CD4-positive, alpha-beta T cell treated with Interferon gamma for 1 hour (primary cell): Measurements from ENCODE around the gene SMAP1.
"Not testable (repeated sequence)": the region's sequence is repeated elsewhere in the genome, so short reads cannot be mapped to it uniquely, and the experiment has no call there.

ENCODE experiments used
- DNase-seq: peaks from one replicate; pipeline ENCODE4 v3.0.0-alpha.2; 2020

The SMAP1 gene

DNA sequence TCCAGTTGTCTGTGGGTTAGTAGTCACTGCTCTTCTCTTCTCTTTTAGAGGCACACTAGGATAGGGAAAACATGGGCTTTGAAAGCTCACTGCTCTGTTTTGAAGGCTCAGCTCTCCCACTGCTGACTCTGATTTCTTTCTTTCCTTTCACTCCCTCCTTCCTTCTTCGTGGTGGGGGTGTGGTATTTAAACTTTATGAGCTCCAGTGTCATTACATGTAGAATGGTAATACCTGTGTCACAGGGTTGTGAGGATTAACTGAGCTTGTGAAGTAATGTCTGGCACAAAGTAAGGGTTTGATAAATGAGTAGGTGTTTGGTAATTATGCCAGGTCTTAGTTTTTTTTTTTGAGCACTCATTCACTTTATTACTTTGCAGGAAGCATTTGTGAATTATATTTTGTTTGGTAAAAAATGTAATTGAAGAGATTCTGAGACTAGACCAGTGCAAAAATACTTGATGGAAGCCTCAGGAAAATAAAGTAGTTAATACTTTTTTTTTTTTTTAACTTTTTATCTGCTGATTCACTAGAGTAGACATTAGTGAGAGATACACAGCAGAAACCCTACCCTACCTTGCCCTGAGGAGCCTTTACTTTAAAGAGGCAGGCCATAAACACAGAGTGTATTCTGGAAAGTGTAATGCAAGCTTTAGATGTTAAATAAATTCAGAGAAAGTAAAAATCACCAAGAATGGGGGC is 17.3 kb downstream of the SMAP1 start:
- no peak for DNase-seq

DNA sequence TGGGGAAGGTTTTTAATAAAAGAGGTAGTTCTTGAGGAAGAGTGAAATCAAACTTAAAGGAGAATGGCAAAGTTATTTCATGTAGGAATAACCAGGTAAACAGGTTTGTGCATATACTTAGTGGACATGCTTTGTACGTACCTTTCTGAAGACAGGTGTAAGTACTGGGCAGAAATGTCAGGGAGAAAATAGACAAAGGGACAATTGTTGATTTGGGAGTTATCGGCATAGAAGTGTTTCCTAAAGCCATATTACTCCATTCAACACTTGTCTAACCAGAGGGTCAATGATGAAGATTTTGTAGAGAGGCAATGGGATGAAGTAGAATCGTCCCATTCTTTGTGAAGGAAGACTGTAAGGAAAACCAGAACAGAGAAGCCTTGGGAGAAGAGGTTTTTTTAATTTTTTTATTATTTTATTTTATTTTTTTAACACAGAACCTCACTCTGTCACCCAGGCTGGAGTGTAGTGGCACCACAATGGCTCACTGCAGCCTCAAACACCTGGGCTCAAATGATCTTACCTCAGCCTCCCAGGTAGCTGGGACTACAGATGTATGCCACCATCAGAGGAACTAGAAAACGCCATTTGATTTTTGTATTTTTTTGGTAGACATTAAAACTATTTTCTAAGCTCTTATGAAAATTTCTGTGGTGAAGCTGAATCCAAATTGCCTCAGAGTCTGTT is 18.0 kb downstream of the SMAP1 start:
- DNase-seq = no peak

DNA sequence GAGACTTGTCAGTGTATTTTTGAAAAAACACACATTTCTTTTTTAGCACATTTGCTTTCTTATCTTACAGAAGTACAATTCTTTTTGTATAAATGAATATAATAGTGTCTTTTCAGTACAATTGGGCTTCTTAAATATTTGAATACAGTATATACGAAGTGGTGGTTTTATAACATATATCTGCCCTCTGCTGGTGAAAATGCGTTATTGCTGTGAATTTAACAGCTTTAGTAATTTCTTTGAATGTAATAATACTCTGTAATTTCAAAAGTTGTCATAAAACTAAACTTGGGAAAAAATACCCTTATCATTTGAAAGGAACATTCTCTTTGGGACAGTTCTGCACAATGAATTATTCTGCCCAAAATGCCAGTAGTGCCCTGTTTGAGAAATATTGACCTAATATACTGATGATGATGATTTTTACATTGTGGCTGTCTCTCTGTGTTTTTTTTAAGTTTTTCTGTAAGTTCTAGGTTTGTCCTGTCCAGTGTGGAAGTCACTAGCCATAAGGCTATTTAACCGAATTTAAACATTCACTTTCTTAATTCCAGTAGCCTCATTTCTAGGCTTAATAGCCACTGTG is 19.0 kb downstream of the SMAP1 start:
- DNase-seq = no peak

DNA sequence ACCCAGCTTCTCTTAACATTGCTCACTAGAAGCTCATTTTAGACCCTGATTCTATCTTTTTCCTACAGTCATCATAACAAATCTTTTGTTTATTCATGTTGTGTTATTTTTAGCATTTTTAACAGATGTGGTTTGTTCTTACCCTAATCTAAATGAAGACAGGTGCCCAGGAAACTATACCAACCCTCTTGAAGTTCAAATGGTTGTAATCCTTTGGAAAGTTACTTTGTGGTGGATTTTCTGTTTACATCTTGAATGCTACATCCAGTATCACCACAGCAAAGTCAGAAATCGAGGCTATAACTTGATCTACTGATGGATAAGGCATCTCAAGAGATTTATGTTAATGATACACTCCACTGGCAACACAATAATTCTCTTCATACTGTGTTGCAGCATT is 26.2 kb downstream of the SMAP1 start:
- no peak for DNase-seq

DNA sequence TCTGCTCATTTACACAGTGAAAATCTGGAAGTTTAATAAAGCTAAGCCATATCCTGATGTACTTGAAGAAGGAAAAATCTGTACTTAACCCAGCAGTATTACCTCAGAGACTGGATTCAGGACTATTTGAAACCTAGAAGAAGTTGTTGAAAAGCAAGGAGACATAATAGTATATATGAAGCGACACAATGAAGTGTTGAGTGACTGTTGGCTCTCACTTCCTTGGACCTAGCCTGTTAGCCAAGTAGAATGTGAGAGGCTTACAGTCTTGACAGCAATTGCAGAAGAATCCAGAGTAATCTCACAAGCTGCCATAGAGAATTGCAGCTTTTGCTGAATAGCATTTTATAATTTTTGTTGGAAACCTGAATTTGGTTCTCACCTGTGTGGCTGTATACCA is 26.7 kb downstream of the SMAP1 start:
- no peak for DNase-seq

DNA sequence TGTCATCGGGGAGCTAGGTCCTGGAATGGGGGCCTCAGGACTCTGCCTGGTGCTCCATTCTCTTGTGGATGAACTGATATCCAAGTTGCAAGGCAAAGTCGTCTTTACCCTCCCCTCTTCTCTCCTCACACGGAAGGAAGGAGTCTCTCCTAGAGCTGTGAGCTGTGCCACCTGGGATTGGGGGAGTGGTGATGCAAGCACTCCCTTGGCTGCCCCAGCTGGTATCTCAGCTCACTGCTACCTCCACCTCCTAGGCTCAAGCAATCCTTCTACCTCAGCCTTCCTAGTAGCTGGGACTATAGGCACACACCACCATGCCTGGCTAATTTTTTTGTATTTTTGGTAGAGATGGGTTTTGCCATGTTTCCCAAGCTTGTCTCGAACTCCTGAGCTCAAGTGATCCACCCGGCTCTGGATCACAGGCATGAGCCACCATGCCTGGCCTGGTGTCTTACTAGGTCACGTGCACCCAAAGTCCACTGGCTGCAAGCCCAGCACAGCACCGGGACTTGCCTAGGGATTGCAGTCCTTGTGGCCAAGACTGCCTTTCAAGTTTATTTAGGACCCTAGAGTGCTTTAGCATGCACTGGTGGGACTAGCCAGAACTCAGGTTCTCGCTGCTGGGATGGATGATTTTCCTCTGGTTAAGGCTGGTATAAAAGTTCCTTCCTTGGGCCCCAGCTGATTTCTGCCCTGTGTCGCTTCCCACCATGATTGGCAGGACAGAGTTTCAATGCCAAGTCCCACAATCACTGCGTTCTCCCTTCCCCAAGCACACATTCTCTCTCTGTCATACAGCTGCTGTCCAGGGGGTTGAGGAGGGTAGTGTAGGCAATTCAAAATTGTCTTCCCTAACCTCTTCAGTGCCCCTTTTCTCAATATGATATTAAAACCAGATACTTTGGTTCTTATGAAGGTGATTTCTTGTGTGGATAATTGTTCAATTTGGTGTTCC is 33.5 kb downstream of the SMAP1 start:
- DNase-seq = no peak

DNA sequence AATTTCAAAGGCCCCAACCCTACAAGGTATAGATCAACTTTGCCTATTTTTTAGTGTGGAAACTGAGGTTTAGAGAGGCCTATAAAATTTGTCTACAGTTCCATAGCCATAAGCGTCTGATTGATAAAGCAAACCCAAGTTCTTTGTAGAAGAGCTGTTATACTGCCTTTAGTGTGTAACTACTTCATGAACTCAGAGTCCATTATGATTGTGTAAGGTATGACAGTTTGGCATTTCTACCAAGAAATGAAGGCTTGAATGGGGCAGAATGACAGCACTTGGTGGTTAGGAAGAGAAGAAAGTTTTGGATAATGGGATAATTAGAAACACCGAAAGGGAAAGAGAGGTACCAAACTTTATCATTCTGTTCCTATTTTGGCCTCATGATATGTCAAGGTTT is 38.1 kb downstream of the SMAP1 start:
- no peak for DNase-seq

DNA sequence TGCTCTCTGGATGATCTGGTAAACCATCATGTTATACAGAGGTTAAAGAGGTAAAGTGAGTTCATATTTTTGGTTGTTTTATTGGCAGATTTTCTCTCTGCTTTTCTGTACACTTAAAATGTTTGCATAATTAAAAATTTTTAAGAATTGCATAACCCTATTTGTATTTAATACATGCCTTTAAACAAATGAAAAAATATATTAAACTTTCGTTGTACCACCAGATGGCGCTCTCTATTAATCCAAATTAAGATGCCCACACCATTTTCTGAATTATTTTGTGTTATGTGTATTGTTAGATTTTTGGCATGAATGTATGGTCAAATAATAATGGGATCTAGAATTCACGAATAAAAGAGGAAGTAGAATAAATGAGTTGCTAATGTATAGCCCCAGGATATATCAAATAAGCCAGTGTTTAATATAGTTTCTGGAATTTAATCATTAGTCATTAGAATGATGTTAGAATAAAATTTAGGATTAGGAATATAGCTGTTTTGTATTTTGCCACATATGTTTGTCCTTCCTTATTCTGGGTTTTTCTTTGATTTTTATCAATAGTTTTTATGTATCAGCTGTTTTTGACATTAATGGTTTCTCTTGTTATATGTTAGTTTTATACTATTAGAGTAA is 38.9 kb downstream of the SMAP1 start:
- no peak for DNase-seq

DNA sequence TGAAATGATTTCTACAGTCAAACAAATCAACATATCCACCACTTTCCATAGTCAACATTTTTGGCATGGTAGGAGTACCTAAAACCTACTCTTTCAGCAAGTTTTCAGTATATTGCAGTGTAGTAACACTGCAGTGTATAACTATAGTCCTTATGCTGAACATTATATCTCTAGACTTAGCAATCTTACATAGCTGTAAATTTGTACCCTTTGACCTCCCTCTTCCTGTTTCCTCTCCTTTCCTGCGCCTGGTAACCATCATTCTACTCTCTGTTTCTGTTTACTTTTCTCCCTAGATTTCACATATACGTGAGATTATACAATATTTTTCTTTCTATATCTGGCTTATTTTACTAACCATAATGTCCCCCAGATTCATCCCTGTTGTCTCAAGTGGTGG is 40.2 kb downstream of the SMAP1 start:
- no peak for DNase-seq

DNA sequence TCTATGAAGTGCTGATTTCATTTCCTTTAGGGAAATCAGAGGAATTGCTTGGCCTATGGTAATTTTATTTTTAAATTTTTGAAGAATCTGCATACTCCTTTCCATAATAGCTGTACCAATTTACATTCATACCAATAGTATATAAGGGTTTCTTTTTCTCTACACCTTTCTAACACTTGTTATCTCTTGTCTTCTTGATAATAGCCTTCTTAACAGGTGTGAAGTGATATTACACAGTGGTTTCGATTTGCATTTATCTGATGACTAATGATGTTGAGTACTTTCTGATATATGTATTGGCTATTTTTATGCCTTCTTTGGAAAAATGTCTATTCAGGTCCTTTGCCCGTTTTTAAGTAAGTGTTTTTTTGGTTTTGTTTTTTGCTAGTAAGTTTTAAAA is 40.8 kb downstream of the SMAP1 start:
- DNase-seq = no peak

DNA sequence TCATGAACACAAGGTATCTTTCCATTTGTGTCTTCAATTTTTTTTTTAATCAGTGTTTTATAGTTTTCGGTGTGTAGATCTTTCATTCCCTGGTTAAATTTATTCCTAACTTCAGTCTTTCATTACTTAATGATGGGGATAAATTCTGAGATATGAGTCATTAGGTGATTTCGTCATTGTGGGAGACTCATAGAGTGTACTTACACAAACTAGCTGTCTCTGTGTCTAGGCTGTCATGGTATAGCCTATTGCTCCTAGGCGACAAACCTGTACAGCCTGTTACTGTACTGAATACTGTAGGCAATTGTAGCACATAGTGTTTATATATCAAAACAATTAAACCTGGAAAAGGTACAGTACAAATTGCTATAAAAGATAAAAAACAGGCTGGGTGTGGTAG is 42.1 kb downstream of the SMAP1 start:
- no peak for DNase-seq

DNA sequence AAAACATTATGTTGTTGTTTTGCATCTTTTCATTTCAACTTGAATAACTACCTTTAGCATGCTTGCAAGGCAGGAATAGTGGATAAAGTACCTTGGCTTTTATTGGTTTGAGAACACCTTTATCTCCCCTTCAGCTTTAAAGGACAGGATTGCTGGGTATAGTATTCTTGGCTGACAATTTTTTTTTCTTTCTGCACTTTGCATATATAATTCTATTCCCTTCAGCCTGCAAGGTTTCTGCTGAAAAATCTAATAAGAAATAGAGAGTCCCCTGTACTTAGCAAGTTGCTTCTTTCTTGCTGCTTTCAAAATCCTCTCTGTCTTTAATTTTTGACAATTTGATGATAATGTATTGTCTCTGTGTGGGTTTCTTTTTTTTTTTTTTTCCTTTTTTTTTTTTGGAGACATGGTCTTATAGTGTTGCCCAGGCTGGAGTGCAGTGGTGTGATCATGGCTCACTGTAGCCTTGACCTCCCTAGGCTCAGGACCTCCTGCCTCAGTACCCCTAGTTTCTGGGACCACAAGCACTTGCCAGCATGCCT is 47.1 kb downstream of the SMAP1 start:
- no peak for DNase-seq

DNA sequence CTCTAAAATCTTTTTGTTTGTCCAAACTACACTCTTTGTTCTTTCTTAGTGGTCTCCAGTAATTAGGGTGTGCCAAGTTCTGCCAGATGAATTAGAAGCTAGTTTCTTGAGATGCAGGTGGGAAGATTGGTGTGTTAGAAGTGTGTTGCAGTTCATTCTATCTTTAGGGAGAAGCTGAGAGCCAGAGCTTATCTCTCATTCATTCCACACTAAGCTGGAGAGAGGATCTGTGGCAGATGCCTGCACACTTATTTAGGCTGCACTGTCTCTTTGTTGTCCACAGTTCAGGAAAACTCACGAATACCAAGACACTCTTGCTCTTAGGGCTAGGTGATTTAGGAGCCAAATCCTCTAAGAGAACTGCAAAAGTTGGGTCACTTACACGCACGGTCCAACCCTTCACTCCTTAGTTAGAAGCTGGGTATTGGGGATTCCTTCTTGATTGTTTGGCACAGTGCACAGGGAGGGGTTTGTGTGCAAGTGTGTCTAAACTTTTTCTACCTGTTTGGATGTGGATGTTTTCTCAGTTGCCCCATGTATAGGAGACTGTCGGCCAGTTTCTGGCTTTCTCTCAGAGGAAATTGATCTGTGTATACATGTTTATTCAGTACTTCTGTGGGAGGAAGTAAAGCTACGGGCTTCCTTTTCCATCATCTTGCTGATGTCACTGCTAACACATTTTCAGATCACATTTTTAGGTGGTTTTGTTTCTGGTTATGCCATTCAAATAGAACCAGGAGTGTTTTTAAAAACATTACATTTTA is 49.5 kb downstream of the SMAP1 start:
- no peak for DNase-seq

DNA sequence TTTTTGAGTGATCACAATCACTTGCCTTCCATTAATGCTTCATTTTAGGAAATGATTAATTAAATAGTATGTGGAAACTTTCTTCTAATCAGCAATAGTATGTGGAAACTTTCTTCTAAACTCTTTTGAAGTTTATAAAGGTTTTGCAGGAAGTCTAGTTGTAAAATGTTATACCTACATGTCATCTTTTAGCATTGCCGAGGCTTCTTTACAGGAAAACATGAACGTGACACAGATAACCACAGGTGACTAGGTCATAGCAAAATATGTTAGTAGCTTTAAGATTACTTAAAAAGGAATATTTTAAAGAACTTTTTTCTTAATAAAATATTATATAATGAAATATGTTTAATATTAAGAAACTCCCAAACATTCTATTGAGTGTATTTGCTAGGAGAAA is 56.8 kb downstream of the SMAP1 start:
- no peak for DNase-seq

DNA sequence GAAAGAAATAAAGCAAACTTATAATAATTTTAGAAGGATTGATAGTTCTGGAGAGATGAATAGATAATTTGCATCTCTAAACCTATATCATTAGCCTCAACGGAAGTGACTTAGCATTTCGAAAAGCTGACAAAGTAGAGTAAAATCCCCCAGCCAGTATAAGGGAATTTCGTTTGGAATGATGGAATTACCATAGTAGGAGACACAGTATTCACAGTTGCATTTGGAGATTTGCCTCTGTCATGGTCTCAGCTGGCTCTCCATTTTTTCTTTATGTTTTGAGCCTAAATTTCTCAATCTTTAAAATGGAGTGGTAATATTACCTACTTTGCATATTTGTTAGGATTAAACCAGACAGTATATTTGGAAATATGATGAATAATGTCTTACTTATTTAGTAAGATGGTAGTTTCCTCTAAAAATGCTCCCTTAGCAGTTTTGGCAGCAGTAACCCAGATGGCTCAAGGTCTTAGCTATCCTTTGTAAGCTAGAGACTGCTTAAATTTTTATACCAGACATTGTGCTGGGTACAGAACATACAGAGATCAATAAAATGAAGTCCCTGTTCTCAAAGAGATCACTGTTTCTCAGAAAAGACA is 58.2 kb downstream of the SMAP1 start:
- no peak for DNase-seq

DNA sequence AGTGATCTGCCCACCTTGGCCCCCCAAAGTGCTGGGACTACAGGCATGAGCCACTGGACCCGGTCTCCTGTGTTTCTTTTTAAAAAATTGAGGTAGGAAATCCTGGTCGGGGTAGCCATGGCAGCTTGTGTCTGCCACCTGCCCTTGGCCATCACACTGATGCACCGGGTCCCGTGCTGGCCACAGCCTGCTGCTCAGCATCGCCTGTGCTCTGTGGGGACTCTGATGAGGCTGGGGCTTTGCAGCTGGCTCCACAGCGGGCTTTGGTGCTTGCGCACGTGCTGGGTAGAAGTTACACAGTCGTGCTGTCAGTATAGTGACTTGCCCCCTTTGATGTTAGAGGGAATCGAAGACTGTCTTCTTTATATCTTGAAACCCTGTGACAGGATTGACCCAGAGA is 66.7 kb downstream of the SMAP1 start:
- no peak for DNase-seq

DNA sequence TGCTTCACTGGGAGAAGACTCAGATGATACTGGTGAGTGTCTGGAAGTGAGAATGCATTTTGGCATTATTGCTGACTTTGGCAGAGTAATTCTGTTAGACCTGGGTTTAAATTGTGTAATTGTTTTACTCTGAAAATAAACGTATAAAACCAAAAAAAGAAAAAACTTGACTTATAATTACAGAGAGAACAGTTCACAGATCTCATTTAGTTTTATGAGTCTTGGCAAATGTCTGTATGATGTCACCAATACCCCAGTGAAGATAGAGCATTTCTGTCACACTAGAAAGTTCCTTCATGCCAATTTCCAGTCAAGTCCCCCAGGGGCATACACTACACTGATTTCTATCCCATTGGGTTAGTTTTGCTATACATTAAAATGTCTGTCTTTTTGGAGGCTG is 67.3 kb downstream of the SMAP1 start:
- no peak for DNase-seq

DNA sequence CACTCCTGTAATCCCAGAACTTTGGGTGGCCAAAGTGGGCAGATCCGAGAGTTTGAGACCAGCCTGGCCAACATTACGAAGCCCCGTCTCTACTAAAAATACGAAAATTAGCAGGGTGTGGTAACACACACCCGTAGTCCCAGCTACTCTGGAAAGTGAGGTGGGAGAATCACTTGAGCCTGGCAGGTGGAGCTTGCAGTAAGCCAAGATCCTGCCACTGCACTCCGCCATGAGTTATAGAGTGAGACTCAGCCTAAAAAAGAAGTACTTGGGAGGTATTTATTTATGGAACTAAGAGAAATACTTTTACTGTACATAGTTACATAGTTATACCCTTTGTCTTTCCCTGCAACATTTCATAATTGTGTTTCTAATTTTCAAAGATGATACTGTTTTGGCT is 67.8 kb downstream of the SMAP1 start:
- DNase-seq = no peak

DNA sequence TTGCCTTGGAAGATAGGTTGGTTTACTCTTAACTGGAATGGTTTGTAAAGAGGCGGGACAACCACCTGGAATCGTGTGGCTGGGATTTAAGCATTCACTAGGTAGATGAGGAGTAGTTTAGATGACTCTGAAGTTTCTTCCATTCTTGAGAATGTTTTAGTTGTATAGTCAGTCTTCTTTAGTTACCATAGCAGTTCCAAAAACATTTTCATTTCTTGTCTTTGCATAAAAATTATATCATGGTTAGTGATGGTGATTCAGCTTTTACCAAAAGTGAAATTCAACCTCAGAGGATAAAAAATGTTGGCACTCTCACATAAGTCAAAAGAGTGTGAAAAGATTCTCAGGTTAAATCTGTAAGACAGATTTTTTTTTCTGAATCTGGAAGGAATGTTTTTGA is 70.3 kb downstream of the SMAP1 start:
- no peak for DNase-seq

DNA sequence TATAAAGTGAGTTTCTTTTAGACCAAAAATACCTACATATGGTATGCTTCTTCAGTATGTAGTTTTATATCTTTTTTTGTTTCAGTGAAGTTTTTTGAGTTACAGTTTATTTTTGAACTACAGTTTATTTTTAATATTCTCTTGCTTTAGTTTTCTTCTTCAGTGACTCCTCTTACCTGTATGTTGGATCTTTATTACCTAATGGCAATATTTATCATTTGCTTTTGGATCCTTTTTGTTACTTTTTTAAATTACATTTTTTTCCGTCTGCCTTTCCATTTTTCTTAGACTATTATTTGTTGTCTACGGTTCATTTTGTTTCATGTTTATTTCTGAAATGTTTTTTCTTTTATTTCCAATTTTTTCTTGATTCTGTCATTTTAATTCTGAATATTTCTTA is 71.9 kb downstream of the SMAP1 start:
- DNase-seq = no peak

DNA sequence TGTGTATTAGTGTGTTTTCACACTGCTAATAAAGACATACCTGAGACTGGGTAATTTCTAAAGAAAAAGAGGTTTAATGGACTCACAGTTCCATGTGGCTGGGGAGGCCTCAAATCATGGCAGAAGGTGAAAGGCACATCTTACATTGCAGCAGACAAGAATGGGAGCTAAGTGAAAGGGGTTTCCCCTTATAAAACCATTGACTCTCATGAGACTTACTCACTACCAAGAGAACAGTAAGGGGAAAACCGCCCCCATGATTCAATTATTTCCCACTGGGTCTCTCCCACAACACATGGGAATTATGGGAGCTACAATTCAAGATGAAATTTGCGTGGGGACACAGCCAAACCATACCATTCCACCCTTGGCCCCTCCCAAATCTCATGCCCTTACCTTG is 73.1 kb downstream of the SMAP1 start:
- DNase-seq = not testable (repeated sequence)
